ES-I3 (cell line): Measurements from ENCODE around the gene MTA1.

Experiments
- H3K36me3 ChIP-seq: 2 replicates; pipeline ENCODE4 v1.6.1; 2013; ENCODE audit warnings: mild to moderate bottlenecking, low read length, control low read depth, moderate library complexity; ENCODE audit not compliant: insufficient read depth
- H3K4me1 ChIP-seq: 2 replicates; pipeline ENCODE4 v1.6.1; 2013; ENCODE audit warnings: mild to moderate bottlenecking, control low read depth, low read length; ENCODE audit not compliant: insufficient read depth
- H3K9ac ChIP-seq: 2 replicates; pipeline ENCODE4 v1.6.1; 2013; ENCODE audit warnings: low read depth, mild to moderate bottlenecking, low read length, moderate library complexity
- H3K9me3 ChIP-seq: 2 replicates; pipeline ENCODE4 v1.6.1; 2013; ENCODE audit warnings: mild to moderate bottlenecking, low read length, moderate library complexity; ENCODE audit not compliant: control insufficient read depth, insufficient read depth

Gene MTA1

DNA sequence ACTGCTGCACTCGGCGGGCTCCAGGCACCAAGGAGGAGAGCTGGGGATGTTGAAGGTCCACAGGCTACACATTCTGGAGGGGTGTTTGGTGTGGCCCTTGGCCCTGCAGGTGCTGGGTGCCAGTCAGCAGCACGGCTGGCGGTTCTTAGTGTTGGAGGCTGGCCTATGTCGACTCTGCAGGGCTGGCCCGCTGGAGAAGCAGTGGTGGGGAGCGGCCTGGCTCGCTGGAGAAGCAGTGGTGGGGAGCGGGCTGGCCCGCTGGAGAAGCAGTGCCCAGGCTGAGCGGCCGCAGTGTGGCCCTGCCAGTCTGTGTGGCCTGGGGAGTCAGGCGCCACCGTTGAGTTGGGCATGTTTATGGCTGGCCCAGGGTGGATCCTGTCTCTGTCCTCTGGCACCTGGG lies 27.3 kb downstream of the MTA1 start:
- no peaks in the 10 kb centered on the region; the same call in 1 of the 2 replicates for H3K4me1 ChIP-seq
- no peaks in the 10 kb centered on the region for H3K9me3 ChIP-seq
- H3K9ac ChIP-seq, result no peak overlapping the region
- no peaks in the 10 kb centered on the region; the same call in 1 of the 2 replicates for H3K36me3 ChIP-seq

DNA sequence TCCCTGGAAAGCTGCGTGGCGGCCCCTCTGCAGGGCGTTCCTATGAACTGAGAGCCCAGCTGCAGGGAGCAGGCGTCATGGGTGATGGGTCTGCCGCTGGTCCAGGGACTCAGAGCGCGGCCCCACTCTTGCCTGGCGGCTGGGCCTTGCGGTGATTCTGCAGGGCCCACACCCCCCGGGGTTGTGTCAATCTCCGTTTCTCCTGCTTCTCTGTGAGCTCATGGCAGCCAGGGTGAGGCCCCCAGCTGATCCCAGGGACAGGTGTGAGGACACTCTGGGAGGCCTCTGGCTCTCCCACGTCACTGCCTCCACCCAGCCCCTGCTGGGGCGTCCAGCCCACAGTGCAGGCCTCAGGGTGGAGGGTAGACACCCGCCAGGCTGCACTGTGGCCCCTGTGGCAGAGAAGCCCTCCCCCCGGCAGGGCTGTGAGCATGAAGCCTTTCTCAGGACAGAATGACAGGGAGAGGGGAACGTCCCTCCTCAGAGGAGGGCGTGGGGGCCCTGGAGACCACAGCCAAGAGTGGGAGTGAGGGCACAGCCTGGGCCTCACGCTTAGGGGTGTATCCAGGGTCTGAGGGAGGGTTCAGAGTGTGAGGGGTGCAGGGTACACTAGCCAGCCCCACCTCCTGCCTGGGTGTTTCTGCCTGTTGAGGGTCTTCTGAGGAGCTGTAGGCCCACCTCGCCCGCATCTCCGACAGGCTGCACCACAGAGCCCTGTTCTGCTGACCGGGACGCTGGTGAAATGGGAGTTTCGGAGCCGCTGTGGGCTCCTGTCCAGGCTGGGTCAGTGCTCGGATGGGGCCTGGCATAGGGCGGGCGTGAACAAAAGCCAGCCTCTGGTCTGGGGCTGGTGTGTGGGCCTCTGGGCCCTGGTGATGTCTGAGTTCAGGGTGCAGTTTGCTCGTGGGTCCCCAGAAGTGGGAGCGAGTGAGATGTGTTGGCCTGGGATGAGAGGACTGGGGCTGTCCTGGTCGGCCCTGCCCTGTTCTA lies 28.3 kb downstream of the MTA1 start:
- Histone ChIP-seq H3K4me1 (no peaks in the 10 kb centered on the region; the same call in 1 of the 2 replicates), H3K36me3 (no peaks in the 10 kb centered on the region)

GRCh38 chr14:105448706-105449111 lies 29.1 kb downstream of the MTA1 start:
- no peaks in the 10 kb centered on the region for H3K9me3 ChIP-seq
- no peaks in the 10 kb centered on the region; the same call in 1 of the 2 replicates for H3K4me1 ChIP-seq
- no peak overlapping the region for H3K9ac ChIP-seq
- H3K36me3 ChIP-seq, result no peaks in the 10 kb centered on the region

More for the DNA sequence above, 28.3 kb downstream of the MTA1 start:
- H3K9me3 ChIP-seq, result no peaks in the 10 kb centered on the region
- no peak overlapping the region for H3K9ac ChIP-seq

GRCh38 chr14:105449276-105450122 lies 29.9 kb downstream of the MTA1 start:
- Histone ChIP-seq H3K36me3 (no peaks in the 10 kb centered on the region), H3K4me1 (no peaks in the 10 kb centered on the region; the same call in 1 of the 2 replicates), H3K9ac (no peak overlapping the region), H3K9me3 (no peaks in the 10 kb centered on the region)

GRCh38 chr14:105450123-105450505 lies 30.5 kb downstream of the MTA1 start:
- Histone ChIP-seq H3K36me3 (no peaks in the 10 kb centered on the region), H3K9ac (no peak overlapping the region), H3K4me1 (no peaks in the 10 kb centered on the region; the same call in 1 of the 2 replicates), H3K9me3 (no peaks in the 10 kb centered on the region)

- Histone ChIP-seq H3K4me1 (no peaks in the 10 kb centered on the region; the same call in 1 of the 2 replicates), H3K9ac (no peak overlapping the region), H3K9me3 (no peaks in the 10 kb centered on the region), H3K36me3 (no peaks in the 10 kb centered on the region)
These were observed 31.5 kb downstream of the MTA1 start for GRCh38 chr14:105450864-105451720.

DNA sequence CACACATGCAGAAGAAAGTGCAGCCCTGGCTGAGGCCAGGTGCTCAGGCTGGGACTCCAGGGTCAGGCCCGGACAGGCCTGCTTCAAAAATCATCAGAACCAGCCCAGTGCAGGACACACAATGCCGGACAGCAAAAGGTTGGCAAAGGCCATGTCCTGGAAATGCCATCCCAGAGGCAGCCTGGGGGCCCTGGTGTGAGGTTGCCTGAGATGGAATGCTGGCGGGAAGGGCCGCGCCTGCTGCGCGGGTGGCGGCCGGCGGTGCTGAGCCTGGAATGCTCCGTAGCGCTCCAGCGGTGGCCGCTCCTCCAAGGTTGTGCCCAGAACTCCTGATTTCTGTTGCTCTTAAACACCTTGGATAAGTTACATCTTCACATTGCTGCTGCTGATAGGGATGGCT lies 33.3 kb downstream of the MTA1 start:
- Histone ChIP-seq H3K9me3 (no peaks in the 10 kb centered on the region), H3K9ac (no peak overlapping the region), H3K36me3 (peaks cover 2% of the 10 kb centered on the region; the same call in 1 of the 2 replicates), H3K4me1 (no peaks in the 10 kb centered on the region; the same call in 1 of the 2 replicates)

GRCh38 chr14:105453847-105454246 lies 34.2 kb downstream of the MTA1 start:
- Histone ChIP-seq H3K9me3 (no peaks in the 10 kb centered on the region), H3K36me3 (peaks cover 2% of the 10 kb centered on the region; the same call in 1 of the 2 replicates), H3K4me1 (no peaks in the 10 kb centered on the region), H3K9ac (no peak overlapping the region)

DNA sequence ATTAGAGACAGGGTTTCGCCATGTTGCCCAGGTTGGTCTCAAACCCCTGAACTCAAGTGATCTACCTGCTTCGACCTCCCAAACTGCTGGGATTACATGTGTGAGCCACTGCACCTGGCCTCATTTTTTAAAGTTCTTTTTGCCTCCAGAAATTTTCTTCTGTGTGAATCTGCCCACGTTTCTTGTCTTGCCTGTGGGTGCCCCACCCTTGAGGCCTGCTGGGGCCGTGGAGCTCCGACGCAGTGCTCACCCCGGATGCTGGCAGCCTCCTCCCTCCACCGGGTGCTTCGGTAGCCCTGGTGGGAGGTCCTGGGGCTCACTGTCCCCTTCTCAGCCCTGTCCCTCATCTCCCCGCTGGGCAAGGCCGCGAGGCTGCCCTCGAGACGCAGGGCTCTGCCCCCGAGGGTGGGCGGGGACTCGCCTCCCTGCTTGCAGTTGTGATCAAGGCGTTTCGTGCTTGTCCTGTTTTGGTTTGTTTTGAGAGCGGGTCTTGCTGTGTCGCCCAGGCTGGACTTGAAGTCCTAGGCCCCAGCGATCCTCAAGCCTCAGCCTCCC lies 35.5 kb downstream of the MTA1 start:
- Histone ChIP-seq H3K9me3 (no peaks in the 10 kb centered on the region), H3K36me3 (peaks cover 2% of the 10 kb centered on the region; the same call in 1 of the 2 replicates), H3K9ac (no peak overlapping the region), H3K4me1 (no peaks in the 10 kb centered on the region)

DNA sequence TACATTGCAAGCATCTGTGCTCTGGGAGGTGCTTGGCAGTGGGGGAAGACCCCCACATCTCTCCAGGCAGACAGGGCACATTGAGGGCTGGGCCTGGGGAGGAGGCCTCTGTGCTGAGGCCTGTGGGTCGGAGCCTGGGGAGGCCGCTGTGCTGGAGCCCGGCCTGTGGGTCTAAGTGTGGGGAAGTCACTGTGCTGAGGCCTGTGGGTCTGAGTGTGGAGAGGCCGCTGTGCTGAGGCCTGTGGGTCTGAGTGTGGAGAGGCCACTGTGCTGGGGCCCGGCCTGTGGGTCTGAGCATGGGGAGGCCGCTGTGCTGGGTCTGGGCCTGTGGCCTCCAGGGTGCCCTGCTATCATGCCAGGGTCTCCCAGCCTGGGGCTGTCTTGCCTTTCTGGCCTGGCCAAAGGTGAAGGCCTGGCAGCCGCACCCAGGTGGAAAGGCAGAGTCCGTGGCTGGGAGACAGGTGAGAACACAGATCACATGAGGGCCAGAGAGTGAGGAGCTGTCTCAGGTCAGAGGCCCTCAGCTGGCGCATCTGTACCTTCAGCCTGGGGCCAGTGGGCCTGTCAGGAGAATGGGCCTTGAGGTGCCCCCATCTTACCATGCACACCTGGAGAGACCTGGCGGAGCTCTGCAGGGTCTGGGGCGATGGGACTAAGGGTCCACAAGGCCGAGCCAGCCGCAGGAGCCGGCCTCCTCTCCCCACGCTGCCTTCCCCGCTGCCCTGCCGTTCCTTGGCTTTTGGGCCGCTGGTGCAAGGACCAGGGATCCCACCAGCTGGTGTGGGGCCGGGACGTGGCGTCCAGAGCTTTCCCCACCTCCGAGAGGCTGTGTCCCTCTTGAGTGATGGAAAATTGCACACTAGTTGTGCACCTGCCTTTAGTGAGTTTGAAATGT lies 36.4 kb downstream of the MTA1 start:
- Histone ChIP-seq H3K9me3 (no peaks in the 10 kb centered on the region), H3K9ac (no peak overlapping the region), H3K36me3 (peaks cover 2% of the 10 kb centered on the region; the same call in 1 of the 2 replicates), H3K4me1 (no peaks in the 10 kb centered on the region)

- H3K4me1 ChIP-seq, result no peaks in the 10 kb centered on the region
- H3K36me3 ChIP-seq, result peaks cover 2% of the 10 kb centered on the region; the same call in 1 of the 2 replicates
- no peaks in the 10 kb centered on the region for H3K9me3 ChIP-seq
- no peak overlapping the region for H3K9ac ChIP-seq
These were observed 37.4 kb downstream of the MTA1 start for GRCh38 chr14:105456736-105457617.

- H3K9ac ChIP-seq, result no peak overlapping the region
- H3K4me1 ChIP-seq, result no peaks in the 10 kb centered on the region
- H3K9me3 ChIP-seq, result no peaks in the 10 kb centered on the region
- H3K36me3 ChIP-seq, result peaks cover 2% of the 10 kb centered on the region; the same call in 1 of the 2 replicates
These were observed 38.4 kb downstream of the MTA1 start for GRCh38 chr14:105458010-105458409.
